ENCODE measurements around the gene INTS6.
"Not testable (repeated sequence)": the region's sequence is repeated elsewhere in the genome, so short reads cannot be mapped to it uniquely, and the experiment has no call there.

Gene INTS6

GRCh38 chr13:51419001-51419636 is 33.7 kb downstream of the INTS6 start:
- H3K9me3 ChIP-seq = no peaks in the 10 kb centered on the region
- no peak for DNase-seq
- H3K4me1 ChIP-seq = peaks cover 0 to 21% (median under 1%) of the 10 kb centered on the region in 4 donors
- no peak for TF ChIP-seq CTCF (IDR thresholded peaks at IDR 0.05)
- H3K36me3 ChIP-seq = peaks cover 0 to 11% (median 0%) of the 10 kb centered on the region in 3 donors
- H3K4me3 ChIP-seq = no peak overlapping the region
- H3K27ac ChIP-seq = no peak overlapping the region
- intact Hi-C loops (cut with DNase I; ENCODE audit: low total_unique reads) = no loop called here
- no peaks in the 10 kb centered on the region for H3K27me3 ChIP-seq

GRCh38 chr13:51417716-51418115 is 35.1 kb downstream of the INTS6 start:
- TF ChIP-seq CTCF (IDR thresholded peaks at IDR 0.05) = no peak
- H3K27ac ChIP-seq = no peak overlapping the region
- H3K36me3 ChIP-seq = peaks cover 0 to 11% (median 0%) of the 10 kb centered on the region in 3 donors
- no peaks in the 10 kb centered on the region for H3K27me3 ChIP-seq
- no peak overlapping the region for H3K4me3 ChIP-seq
- intact Hi-C loops (cut with DNase I; ENCODE audit: low total_unique reads) = no loop called here
- no peaks in the 10 kb centered on the region for H3K9me3 ChIP-seq
- DNase-seq = no peak
- H3K4me1 ChIP-seq = peaks cover 0 to 15% (median 2%) of the 10 kb centered on the region in 4 donors

GRCh38 chr13:51416107-51416506 is 36.7 kb downstream of the INTS6 start:
- Histone ChIP-seq H3K4me1 (peaks cover 0 to 15% (median 2%) of the 10 kb centered on the region in 4 donors), H3K36me3 (peaks cover 2 to 11% (median 3%) of the 10 kb centered on the region in 3 donors), H3K27me3 (no peaks in the 10 kb centered on the region), H3K9me3 (no peaks in the 10 kb centered on the region), H3K27ac (no peak overlapping the region), H3K4me3 (no peak overlapping the region)
- DNase-seq = no peak
- intact Hi-C loops (cut with DNase I; ENCODE audit: low total_unique reads) = no loop called here
- TF ChIP-seq CTCF (IDR thresholded peaks at IDR 0.05) = no peak

GRCh38 chr13:51415339-51415738 is 37.5 kb downstream of the INTS6 start:
- Histone ChIP-seq H3K4me1 (peaks cover 0 to 15% (median 2%) of the 10 kb centered on the region in 4 donors), H3K36me3 (peaks cover 5 to 11% (median 7%) of the 10 kb centered on the region in 3 donors)
- H3K4me3 ChIP-seq; intact Hi-C loops (cut with DNase I; ENCODE audit: low total_unique reads); H3K9me3 ChIP-seq; H3K27me3 ChIP-seq; DNase-seq; H3K27ac ChIP-seq: not testable (repeated sequence)

- intact Hi-C loops (cut with DNase I; ENCODE audit: low total_unique reads) = no loop called here
- TF ChIP-seq CTCF (IDR thresholded peaks at IDR 0.05) = no peak
- Histone ChIP-seq H3K4me3 (no peak overlapping the region), H3K27me3 (no peaks in the 10 kb centered on the region), H3K4me1 (peaks cover 0 to 10% (median 2%) of the 10 kb centered on the region in 4 donors), H3K9me3 (no peaks in the 10 kb centered on the region), H3K27ac (no peak overlapping the region), H3K36me3 (peaks cover 5 to 7% (median 6%) of the 10 kb centered on the region in 3 donors)
- DNase-seq = no peak
These were observed 40.4 kb downstream of the INTS6 start for GRCh38 chr13:51412431-51412830.

GRCh38 chr13:51405176-51405575 is 47.7 kb downstream of the INTS6 start:
- Histone ChIP-seq H3K4me1 (no peaks in the 10 kb centered on the region), H3K27ac (no peak overlapping the region), H3K27me3 (no peaks in the 10 kb centered on the region), H3K36me3 (no peaks in the 10 kb centered on the region), H3K4me3 (no peak overlapping the region), H3K9me3 (no peaks in the 10 kb centered on the region)
- intact Hi-C loops (cut with DNase I; ENCODE audit: low total_unique reads) = no loop called here
- DNase-seq = no peak
- TF ChIP-seq CTCF (IDR thresholded peaks at IDR 0.05) = no peak

Data from tibial artery (tissue), 4 donors.